HepG2 (cell line): ENCODE data around the gene ATP4B. TPM values are rescaled to one million over a fixed set of nuclear protein-coding genes. Genes with fewer than 3 reads are reported as not detected.

Experiments
- ATAC-seq: fragments of 200-7000 bp; cut with Tn5 transposase; 3 replicates; pipeline ENCODE4 v1.9.1; 2020; ENCODE audit warnings: mild to moderate bottlenecking, moderate library complexity
- BruUV-seq: library from RNA; stranded (reverse); fragments of 400-500 nt; replicated peaks from 2 replicates; lab custom pipeline; 2021; lab: Mats Ljungman, UMichigan
- CTCF ChIA-PET: fragments of 300-600 bp; formaldehyde crosslinking; extraction: SDS; loops from one replicate; lab custom pipeline; 2021; ENCODE audit warnings: low total read pairs, inconsistent platforms, low intra/inter-chr PET ratio; lab: Yijun Ruan, JAX
- POLR2A ChIA-PET: fragments of 350-600 bp; sonication (Branson Sonifier 250); formaldehyde crosslinking; loops from one replicate; lab custom pipeline; 2020; ENCODE audit warnings: antibody characterized with exemption, inconsistent platforms; lab: Yijun Ruan, JAX
- DNase-seq: peaks from one replicate; pipeline ENCODE4 v3.0.0-alpha.2; 2015; ENCODE audit warnings: low spot score
- FAIRE-seq: peaks from 3 replicates; lab custom pipeline; 2011; peaks lifted over from hg19 to GRCh38; lab: Jason Lieb, UNC
- H2AFZ ChIP-seq: one replicate; pipeline ENCODE4 v1.6.1; 2011; ENCODE audit warnings: low read length, inconsistent platforms
- H3K27ac ChIP-seq: fragments of 300-600 bp; 3 replicates; pipeline ENCODE4 v1.8.0; 2011; ENCODE audit warnings: mixed run types, mild to moderate bottlenecking, mixed read lengths, low read length, inconsistent platforms; ENCODE audit not compliant: insufficient read depth; ENCODE audit errors: extremely low read length
- H3K27me3 ChIP-seq, 2 experiments: fragments of 200-600 bp in 1 of 2; 2 replicates in 1 of 2; 3 replicates in 1 of 2; pipeline versions ENCODE4 v1.6.0 to v1.8.0; 2011; ENCODE audit warnings: low read length in 2 of 2, mild to moderate bottlenecking in 2 of 2, moderate library complexity in 2 of 2, inconsistent platforms in 1 of 2; ENCODE audit not compliant: insufficient read depth in 2 of 2, control insufficient read depth in 1 of 2
- H3K36me3 ChIP-seq, 2 experiments: fragments of 200-600 bp in 1 of 2; replicated peaks in 1 of 2; 2 replicates in 1 of 2; 3 replicates in 1 of 2; pipeline versions ENCODE4 v1.5.1 to v1.8.0; 2011; ENCODE audit warnings: low read length in 2 of 2, inconsistent platforms in 1 of 2; ENCODE audit not compliant: insufficient read depth in 2 of 2, control insufficient read depth in 1 of 2
- H3K4me1 ChIP-seq: 2 replicates; pipeline ENCODE4 v1.5.1; 2012; ENCODE audit warnings: low read length, inconsistent platforms; ENCODE audit not compliant: insufficient read depth
- H3K4me2 ChIP-seq: 2 replicates; pipeline ENCODE4 v1.6.0; 2011; ENCODE audit warnings: low read depth, low read length, inconsistent platforms
- H3K4me3 ChIP-seq, 3 experiments: fragments of 200-600 bp in 1 of 3; sonication (generic), shearing (Covaris generic) in 1 of 3; replicated peaks in 1 of 3; 2 replicates each; pipeline ENCODE4 v1.5.1; 2011 to 2016; ENCODE audit warnings: low read length in 3 of 3, inconsistent platforms in 2 of 3, low read depth in 2 of 3, mild to moderate bottlenecking in 2 of 3, control low read depth in 1 of 3, mixed read lengths in 1 of 3; ENCODE audit not compliant: insufficient read depth in 1 of 3
- H3K79me2 ChIP-seq: one replicate; pipeline ENCODE4 v1.6.1; 2011; ENCODE audit warnings: low read length, inconsistent platforms; ENCODE audit not compliant: insufficient read depth
- H3K9ac ChIP-seq: 2 replicates; pipeline ENCODE4 v1.6.0; 2011; ENCODE audit warnings: mild to moderate bottlenecking, low read depth, low read length, inconsistent platforms; ENCODE audit not compliant: insufficient read depth
- H3K9me3 ChIP-seq: 2 replicates; pipeline ENCODE4 v1.5.1; 2012; ENCODE audit warnings: mild to moderate bottlenecking, low read length
- H4K20me1 ChIP-seq: 2 replicates; pipeline ENCODE4 v1.6.0; 2011; ENCODE audit warnings: inconsistent platforms, mild to moderate bottlenecking, low read length, moderate library complexity; ENCODE audit not compliant: insufficient read depth
- CEBPB ChIP-seq: IDR thresholded peaks from 2 replicates; pipeline ENCODE4 v1.6.1; 2011; ENCODE audit warnings: low read depth, low read length, improper control_type of control experiment, borderline replicate concordance
- KDM4B ChIP-seq: sonication (generic); formaldehyde crosslinking; IDR thresholded peaks from 2 replicates; pipeline ENCODE4 v1.4.0; 2020; ENCODE audit warnings: missing genetic modification reagents
- MLLT10 ChIP-seq: sonication (generic); formaldehyde crosslinking; IDR thresholded peaks from 2 replicates; pipeline ENCODE4 v1.4.0; 2020; ENCODE audit warnings: missing genetic modification reagents
- WGBS: methylation state at CpG from one replicate; pipeline ENCODE4 v1.1.6; 2017; ENCODE audit warnings: low lambda C conversion rate; 5-methylcytosine and 5-hydroxymethylcytosine counted together
- in situ Hi-C: cut with HindIII; loops from 2 replicates; pipeline ENCODE4 v1.10.0; 2017; ENCODE audit warnings: low pct_unique_long_range_greater_than_20kb; ENCODE audit not compliant: extremely low pct_ligation_motif_present
- intact Hi-C: fragments of 100-400 bp; cut with micrococcal nuclease; formaldehyde crosslinking; loops from one replicate; pipeline ENCODE4 v1.10.0; 2022; ENCODE audit not compliant: unreplicated experiment
- polyA plus RNA-seq, 8 experiments: library from polyadenylated mRNA; depleted of rRNA in 3 of 8; stranded (reverse) in 7 of 8; unstranded in 1 of 8; fragments of >200 nt; fragmentation: Illumina TruSeq in 4 of 8; extraction: Trizol in 4 of 8; gene quantifications; 2 replicates each; pipeline versions ENCODE4 v1.2.1 to v1.2.3, GENCODE V29; 2011 to 2016; ENCODE audit warnings: low read depth in 4 of 8, missing spikeins in 1 of 8, mixed read lengths in 1 of 8; ENCODE audit not compliant: insufficient read depth in 1 of 8
- total RNA-seq, 5 experiments: library from RNA; depleted of rRNA; stranded (reverse); fragments of >200 nt; fragmentation: Illumina TruSeq; extraction: Trizol; gene quantifications; 2 replicates each; pipeline ENCODE4 v1.2.3, GENCODE V29; 2016; ENCODE audit warnings: low read depth in 1 of 5
- TF ChIP-seq, protein P1 (sequence below): sonication (generic); formaldehyde crosslinking; IDR thresholded peaks from 2 replicates; pipeline ENCODE4; 2020; ENCODE audit warnings: missing genetic modification reagents, mild to moderate bottlenecking, borderline replicate concordance
- TF ChIP-seq, protein P2 (sequence below): sonication (generic); formaldehyde crosslinking; IDR thresholded peaks from 2 replicates; pipeline ENCODE4 v1.5.1; 2020; ENCODE audit warnings: missing genetic modification reagents, mild to moderate bottlenecking, borderline replicate concordance

ATP4B gene
- total and polyA plus RNA-seq, 2 of the 13 experiments (the other 11 are each of a cell fraction or from before 2014, with no cell fraction given), result not detected

DNA sequence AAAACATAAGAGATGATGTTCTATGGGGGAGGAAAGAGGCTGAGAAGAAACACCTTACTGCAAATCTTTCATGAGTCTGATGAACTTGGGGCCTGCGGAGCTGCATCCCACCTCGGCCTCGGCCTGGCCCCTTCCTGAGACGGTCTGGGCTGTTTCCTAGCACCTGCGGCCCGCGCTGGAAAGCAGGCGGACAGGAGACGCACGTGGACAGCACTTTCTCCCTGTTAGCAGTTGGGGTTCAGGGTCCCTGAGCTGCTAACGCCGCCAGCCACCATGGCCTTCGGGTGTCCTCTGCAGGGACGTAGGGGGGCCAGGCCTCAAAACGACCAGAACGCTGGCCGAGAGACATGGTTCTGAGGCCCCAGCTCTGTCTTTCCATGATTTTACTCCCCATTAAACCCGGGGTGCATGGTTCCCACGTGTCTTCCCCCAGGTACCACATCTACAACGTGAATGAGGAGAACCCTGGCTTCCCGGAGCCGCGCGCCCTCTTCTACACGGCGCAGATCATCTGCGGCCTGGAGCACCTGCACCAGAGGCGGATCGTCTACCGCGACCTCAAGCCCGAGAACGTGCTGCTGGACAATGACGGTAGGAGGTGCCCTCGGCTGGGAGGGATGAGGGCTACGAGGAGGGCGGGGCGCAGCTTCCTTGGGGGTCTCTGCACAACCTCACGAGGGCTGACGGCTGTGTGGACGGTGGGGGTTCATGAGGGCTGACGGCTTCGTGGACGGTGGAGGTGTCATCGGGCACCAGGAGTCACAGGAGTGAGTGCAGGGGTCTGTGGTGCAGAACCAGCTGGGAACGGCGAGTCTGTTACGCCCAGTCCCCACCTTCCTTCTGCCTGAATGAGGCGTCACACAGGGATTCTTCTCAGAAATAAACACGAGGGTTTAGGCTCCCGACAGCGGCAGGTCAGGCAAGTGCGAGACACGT, 13.3 kb upstream of the ATP4B start:
- H2AFZ ChIP-seq, result no peak overlapping the region
- in situ Hi-C loops, result no loop called here
- H3K9ac ChIP-seq, result no peak overlapping the region
- H3K79me2 ChIP-seq, result no peaks in the 10 kb centered on the region
- H3K9me3 ChIP-seq, result no peaks in the 10 kb centered on the region
- intact Hi-C loops, result no loop called here
- DNase-seq, result no peak
- TF ChIP-seq, protein P1, sequence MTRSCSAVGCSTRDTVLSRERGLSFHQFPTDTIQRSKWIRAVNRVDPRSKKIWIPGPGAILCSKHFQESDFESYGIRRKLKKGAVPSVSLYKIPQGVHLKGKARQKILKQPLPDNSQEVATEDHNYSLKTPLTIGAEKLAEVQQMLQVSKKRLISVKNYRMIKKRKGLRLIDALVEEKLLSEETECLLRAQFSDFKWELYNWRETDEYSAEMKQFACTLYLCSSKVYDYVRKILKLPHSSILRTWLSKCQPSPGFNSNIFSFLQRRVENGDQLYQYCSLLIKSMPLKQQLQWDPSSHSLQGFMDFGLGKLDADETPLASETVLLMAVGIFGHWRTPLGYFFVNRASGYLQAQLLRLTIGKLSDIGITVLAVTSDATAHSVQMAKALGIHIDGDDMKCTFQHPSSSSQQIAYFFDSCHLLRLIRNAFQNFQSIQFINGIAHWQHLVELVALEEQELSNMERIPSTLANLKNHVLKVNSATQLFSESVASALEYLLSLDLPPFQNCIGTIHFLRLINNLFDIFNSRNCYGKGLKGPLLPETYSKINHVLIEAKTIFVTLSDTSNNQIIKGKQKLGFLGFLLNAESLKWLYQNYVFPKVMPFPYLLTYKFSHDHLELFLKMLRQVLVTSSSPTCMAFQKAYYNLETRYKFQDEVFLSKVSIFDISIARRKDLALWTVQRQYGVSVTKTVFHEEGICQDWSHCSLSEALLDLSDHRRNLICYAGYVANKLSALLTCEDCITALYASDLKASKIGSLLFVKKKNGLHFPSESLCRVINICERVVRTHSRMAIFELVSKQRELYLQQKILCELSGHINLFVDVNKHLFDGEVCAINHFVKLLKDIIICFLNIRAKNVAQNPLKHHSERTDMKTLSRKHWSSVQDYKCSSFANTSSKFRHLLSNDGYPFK (CRISPR knock-in tag), result no peak
- TF ChIP-seq, all 625 proteins: peak for 0
- CTCF ChIA-PET, result no interaction called here
- peaks cover 7 to 37% of the 10 kb centered on the region in 2 experiments; a peak in 4 of 5 replicates for H3K27me3 ChIP-seq
- H3K4me2 ChIP-seq, result no peak overlapping the region
- H3K36me3 ChIP-seq, result no peaks in the 10 kb centered on the region
- POLR2A ChIA-PET, result no interaction called here
- H4K20me1 ChIP-seq, result no peaks in the 10 kb centered on the region
- no peaks in the 10 kb centered on the region for H3K4me1 ChIP-seq
- 52% methylated on average over 41 of the region's 54 CpGs for WGBS
- ATAC-seq (no peak), FAIRE-seq (no peak)
- no peak overlapping the region for H3K4me3 ChIP-seq
- H3K27ac ChIP-seq, result no peak overlapping the region
- no TSS peak for BruUV-seq

DNA sequence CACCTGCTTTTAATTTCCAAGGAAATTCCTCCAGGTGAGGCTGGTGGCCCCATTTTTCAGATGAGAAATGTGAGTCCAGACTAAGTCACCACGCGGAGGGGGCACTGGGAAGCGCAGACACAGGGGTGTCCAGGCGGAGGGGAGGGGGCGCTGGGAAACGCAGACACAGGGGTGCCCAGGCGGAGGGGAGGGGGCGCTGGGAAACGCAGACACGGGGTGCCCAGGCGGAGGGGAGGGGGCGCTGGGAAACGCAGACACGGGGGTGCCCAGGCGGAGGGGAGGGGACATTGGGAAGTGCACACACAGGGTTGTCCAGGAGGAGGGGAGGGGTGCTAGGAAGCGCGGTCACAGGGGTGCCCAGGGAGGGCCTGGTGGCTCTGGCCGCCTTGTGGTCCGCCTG, 12.5 kb upstream of the ATP4B start:
- BruUV-seq, result no TSS peak
- ATAC-seq (no peak), DNase-seq (no peak), FAIRE-seq (no peak)
- Histone ChIP-seq H3K27ac (no peak overlapping the region), H4K20me1 (no peaks in the 10 kb centered on the region), H3K9me3 (no peaks in the 10 kb centered on the region), H3K36me3 (no peaks in the 10 kb centered on the region), H3K4me2 (no peak overlapping the region), H3K79me2 (no peaks in the 10 kb centered on the region), H3K27me3 (peaks cover 7 to 40% of the 10 kb centered on the region in 2 experiments; a peak in 4 of 5 replicates), H2AFZ (no peak overlapping the region), H3K4me3 (no peak overlapping the region), H3K4me1 (no peaks in the 10 kb centered on the region), H3K9ac (no peak overlapping the region)
- ChIA-PET POLR2A (no interaction called here), CTCF (no interaction called here)
- in situ Hi-C loops (no loop called here), intact Hi-C loops (no loop called here)
- TF ChIP-seq CEBPB (no peak), MLLT10 (no peak), KDM4B (CRISPR knock-in tag) (no peak)
- TF ChIP-seq, protein P2, sequence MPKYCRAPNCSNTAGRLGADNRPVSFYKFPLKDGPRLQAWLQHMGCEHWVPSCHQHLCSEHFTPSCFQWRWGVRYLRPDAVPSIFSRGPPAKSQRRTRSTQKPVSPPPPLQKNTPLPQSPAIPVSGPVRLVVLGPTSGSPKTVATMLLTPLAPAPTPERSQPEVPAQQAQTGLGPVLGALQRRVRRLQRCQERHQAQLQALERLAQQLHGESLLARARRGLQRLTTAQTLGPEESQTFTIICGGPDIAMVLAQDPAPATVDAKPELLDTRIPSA, result no peak
- 60% methylated on average over 18 of the region's 19 CpGs for WGBS
